Activated CD8-positive, alpha-beta T cell treated with anti-CD3 and anti-CD28 coated beads for 36 hours (primary cell): ENCODE results near the gene UGT1A8. TPM values are rescaled to one million over a fixed set of nuclear protein-coding genes. Genes with fewer than 3 reads are reported as not detected.

Experiments
- ATAC-seq: fragments of 200-7000 bp; cut with Tn5 transposase; one replicate; pipeline ENCODE4 v1.10.0; 2021; ENCODE audit warnings: mild to moderate bottlenecking, moderate library complexity
- CTCF ChIA-PET: fragments of 350-600 bp; sonication (Branson Sonifier 250); formaldehyde crosslinking; loops from one replicate; lab custom pipeline; 2021; ENCODE audit warnings: antibody characterized with exemption; lab: Charles Lee
- POLR2A ChIA-PET: fragments of 350-600 bp; sonication (Branson Sonifier 250); formaldehyde crosslinking; loops from one replicate; lab custom pipeline; 2021; ENCODE audit warnings: antibody characterized with exemption; lab: Charles Lee
- DNase-seq: peaks from one replicate; pipeline ENCODE4 v3.0.0-alpha.2; 2020
- H3K27ac Mint-ChIP-seq: one replicate; pipeline ENCODE4 v1.8.0; 2021; ENCODE audit warnings: mild to moderate bottlenecking, mixed read lengths
- H3K27me3 Mint-ChIP-seq: one replicate; pipeline ENCODE4 v1.8.0; 2021; ENCODE audit warnings: mixed read lengths
- H3K36me3 Mint-ChIP-seq: one replicate; pipeline ENCODE4 v1.8.0; 2021; ENCODE audit warnings: low read depth, mixed read lengths
- H3K4me1 Mint-ChIP-seq: one replicate; pipeline ENCODE4 v1.8.0; 2021; ENCODE audit warnings: low read depth, mixed read lengths
- H3K4me3 Mint-ChIP-seq: one replicate; pipeline ENCODE4 v1.8.0; 2021; ENCODE audit warnings: mild to moderate bottlenecking, moderate library complexity, mixed read lengths
- H3K9me3 Mint-ChIP-seq: one replicate; pipeline ENCODE4 v1.8.0; 2021; ENCODE audit warnings: mixed read lengths
- CTCF ChIP-seq: fragments of 200-600 bp; IDR thresholded peaks from one replicate; pipeline ENCODE4 v1.8.0; 2022; ENCODE audit warnings: antibody characterized with exemption, mild to moderate bottlenecking
- intact Hi-C: fragments of 100-400 bp; cut with micrococcal nuclease; formaldehyde crosslinking; loops from one replicate; pipeline ENCODE4 v1.10.0; 2022
- total RNA-seq, 2 experiments: library from RNA; stranded (reverse); gene quantifications; one replicate each; pipeline ENCODE4 v1.2.3, GENCODE V29; 2021

UGT1A8 gene
- total RNA-seq, 2 experiments from 2014 or later, result not detected

- H3K4me1 Mint-ChIP-seq, result peaks cover 2% of the 10 kb centered on the region
- H3K4me3 Mint-ChIP-seq, result no peak overlapping the region
- CTCF ChIA-PET, result no interaction called here
- DNase-seq (no peak), ATAC-seq (no peak)
- TF ChIP-seq CTCF, result no peak
- peaks cover 5% of the 10 kb centered on the region for H3K27me3 Mint-ChIP-seq
- intact Hi-C loops, result no loop called here
- POLR2A ChIA-PET, result no interaction called here
- H3K27ac Mint-ChIP-seq, result no peak overlapping the region
- no peaks in the 10 kb centered on the region for H3K36me3 Mint-ChIP-seq
- H3K9me3 Mint-ChIP-seq, result no peaks in the 10 kb centered on the region
These were observed 184.8 kb downstream of the UGT1A8 start for GRCh38 chr2:233802132-233802815.

- CTCF ChIA-PET, result no interaction called here
These were observed 186.0 kb downstream of the UGT1A8 start for GRCh38 chr2:233803292-233803911.

GRCh38 chr2:233803994-233804393 is 186.6 kb downstream of the UGT1A8 start:
- Mint-ChIP-seq H3K27ac (no peak overlapping the region), H3K4me3 (no peak overlapping the region), H3K9me3 (no peaks in the 10 kb centered on the region), H3K27me3 (peaks cover 7% of the 10 kb centered on the region), H3K4me1 (peaks cover 2% of the 10 kb centered on the region), H3K36me3 (no peaks in the 10 kb centered on the region)
- intact Hi-C loops, result no loop called here
- DNase-seq, result no peak
- no peak for TF ChIP-seq CTCF
- ChIA-PET CTCF (interaction anchor here (1.8 kb wide), 1 partner anchor 8 kb away, joined by 5 read pairs; no protein-coding TSS in a partner anchor), POLR2A (interaction anchor here (0.6 kb wide), 1 partner anchor 78 kb away, joined by 3 read pairs; no protein-coding TSS in a partner anchor)
- no peak for ATAC-seq

More at GRCh38 chr2:233803292-233803911, 186.0 kb downstream of the UGT1A8 start:
- ATAC-seq (no peak), DNase-seq (no peak)
- Mint-ChIP-seq H3K4me3 (no peak overlapping the region), H3K9me3 (no peaks in the 10 kb centered on the region), H3K36me3 (no peaks in the 10 kb centered on the region), H3K27ac (no peak overlapping the region), H3K4me1 (peaks cover 2% of the 10 kb centered on the region), H3K27me3 (peaks cover 7% of the 10 kb centered on the region)
- POLR2A ChIA-PET, result no interaction called here
- intact Hi-C loops, result no loop called here
- no peak for TF ChIP-seq CTCF

DNA sequence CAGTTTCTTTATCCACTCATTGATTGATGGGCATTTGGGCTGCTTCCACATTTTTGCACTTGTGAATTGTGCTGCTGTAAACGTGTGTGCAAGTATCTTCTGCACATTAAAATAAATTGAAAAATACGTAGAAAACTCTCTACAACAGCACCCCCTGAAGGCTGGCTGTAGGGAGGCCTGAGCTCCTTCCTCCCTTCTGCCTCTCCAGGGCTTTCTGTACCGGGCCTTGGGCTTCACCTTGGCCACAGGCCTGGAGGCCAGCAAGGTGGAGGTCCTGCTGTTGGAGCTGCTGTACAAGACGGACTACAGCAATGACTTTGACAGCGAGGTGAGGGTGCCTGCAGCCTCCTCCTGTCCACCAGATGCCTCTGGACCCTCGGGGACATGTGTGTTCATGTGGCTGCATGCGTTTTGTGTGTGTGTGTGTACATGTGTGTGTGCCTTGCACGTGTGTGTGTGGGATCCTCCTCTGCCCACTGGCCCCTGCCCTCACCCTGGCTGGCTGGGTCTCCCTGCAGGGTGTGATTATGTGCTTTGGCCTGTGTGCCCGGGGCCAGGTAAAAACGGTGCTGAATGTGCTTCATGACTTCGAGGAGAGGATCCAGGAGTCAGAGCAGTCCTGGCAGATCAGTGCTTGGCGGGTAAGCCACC is 189.9 kb downstream of the UGT1A8 start:
- DNase-seq, result no peak
- no peak for TF ChIP-seq CTCF
- Mint-ChIP-seq H3K27me3 (peaks cover 9% of the 10 kb centered on the region), H3K4me1 (no peaks in the 10 kb centered on the region), H3K4me3 (no peak overlapping the region), H3K9me3 (no peaks in the 10 kb centered on the region), H3K36me3 (no peaks in the 10 kb centered on the region), H3K27ac (no peak overlapping the region)
- POLR2A ChIA-PET, result no interaction called here
- CTCF ChIA-PET, result interaction anchor here (1.3 kb wide), 1 partner anchor 12 kb away, joined by 3 read pairs; no protein-coding TSS in a partner anchor
- intact Hi-C loops, result no loop called here
- ATAC-seq, result no peak
